HCT116 (cell line): ENCODE measurements around the gene TMEM115.

Source experiments
- CTCF ChIP-seq, 3 experiments: fragments of 200-600 bp in 1 of 3; sonication (generic) in 1 of 3; IDR thresholded peaks in 2 of 3; conservative IDR thresholded peaks in 1 of 3; 2 replicates each; pipeline ENCODE4 v1.5.1; 2012 to 2017; ENCODE audit warnings: low read depth in 2 of 3, low read length in 2 of 3, antibody characterized with exemption in 1 of 3, borderline replicate concordance in 1 of 3, control low read depth in 1 of 3, mild to moderate bottlenecking in 1 of 3, mixed read lengths in 1 of 3, mixed run types in 1 of 3, moderate library complexity in 1 of 3; ENCODE audit not compliant: insufficient read depth in 1 of 3
- EZH2 ChIP-seq: fragments of 200-600 bp; sonication (generic); IDR thresholded peaks from 2 replicates; pipeline ENCODE4 v1.6.1; 2017; ENCODE audit warnings: antibody characterized with exemption, mixed run types
- EZH2phosphoT487 ChIP-seq: fragments of 200-600 bp; IDR thresholded peaks from 2 replicates; pipeline ENCODE4 v1.6.1; 2018; ENCODE audit warnings: antibody characterized with exemption, borderline replicate concordance
- JUND ChIP-seq: IDR thresholded peaks from 2 replicates; pipeline ENCODE4 v1.6.1; 2012
- POLR2A ChIP-seq: IDR thresholded peaks from 2 replicates; pipeline ENCODE4 v1.7.0; 2011; ENCODE audit warnings: borderline replicate concordance; ENCODE audit not compliant: insufficient read depth, insufficient read length; ENCODE audit errors: extremely low read depth
- POLR2AphosphoS5 ChIP-seq: IDR thresholded peaks from 2 replicates; pipeline ENCODE4 v1.6.1; 2011; ENCODE audit warnings: mild to moderate bottlenecking, low read depth, low read length, moderate library complexity
- RAD21 ChIP-seq: IDR thresholded peaks from 2 replicates; pipeline ENCODE4 v1.6.1; 2012; ENCODE audit warnings: low read depth, mild to moderate bottlenecking
- REST ChIP-seq: IDR thresholded peaks from 2 replicates; pipeline ENCODE4 v1.6.1; 2012; ENCODE audit warnings: low read depth
- SRF ChIP-seq: IDR thresholded peaks from 2 replicates; pipeline ENCODE4 v1.6.1; 2012; ENCODE audit warnings: low read depth
- TCF7L2 ChIP-seq: IDR thresholded peaks from 2 replicates; pipeline ENCODE4 v1.7.0; 2011; ENCODE audit warnings: borderline replicate concordance, inconsistent platforms; ENCODE audit not compliant: insufficient read depth, insufficient read length; ENCODE audit errors: extremely low read depth
- YY1 ChIP-seq: IDR thresholded peaks from 2 replicates; pipeline ENCODE4 v1.6.1; 2011; ENCODE audit warnings: low read length, low read depth, moderate library complexity, mild to moderate bottlenecking; ENCODE audit not compliant: insufficient replicate concordance; ENCODE audit errors: extremely low read depth
- ZFX ChIP-seq: fragments of 450-650 bp; IDR thresholded peaks from 2 replicates; pipeline ENCODE4 v1.6.1; 2017

- TF ChIP-seq CTCF (IDR thresholded peaks at IDR 0.05 in 2 of 3, conservative IDR thresholded peaks at IDR 0.05 in 1 of 3; ENCODE audit: borderline replicate concordance in 1 of 3, insufficient read depth in 1 of 3, low read depth in 2 of 3, low read length in 2 of 3), result 0 out of 6 replicates have a peak, but pooled peaks of 1 of the 3 experiments have one; percentile 9
- no peak for TF ChIP-seq POLR2A
- TF ChIP-seq POLR2AphosphoS5, result no peak
- TF ChIP-seq EZH2phosphoT487, result no peak
- no peak for TF ChIP-seq EZH2
- TF ChIP-seq REST, result no peak
- no peak for TF ChIP-seq SRF
- TF ChIP-seq YY1, result no peak
- no peak for TF ChIP-seq TCF7L2
- peak; percentile 34; the same call in 1 of the 2 replicates for TF ChIP-seq RAD21
- no peak for TF ChIP-seq JUND
- TF ChIP-seq ZFX, result no peak
Observed at GRCh38 chr3:50378024-50378423, 18.7 kb upstream of the TMEM115 start.
